Measurements from ENCODE around the gene LY9.

DNA sequence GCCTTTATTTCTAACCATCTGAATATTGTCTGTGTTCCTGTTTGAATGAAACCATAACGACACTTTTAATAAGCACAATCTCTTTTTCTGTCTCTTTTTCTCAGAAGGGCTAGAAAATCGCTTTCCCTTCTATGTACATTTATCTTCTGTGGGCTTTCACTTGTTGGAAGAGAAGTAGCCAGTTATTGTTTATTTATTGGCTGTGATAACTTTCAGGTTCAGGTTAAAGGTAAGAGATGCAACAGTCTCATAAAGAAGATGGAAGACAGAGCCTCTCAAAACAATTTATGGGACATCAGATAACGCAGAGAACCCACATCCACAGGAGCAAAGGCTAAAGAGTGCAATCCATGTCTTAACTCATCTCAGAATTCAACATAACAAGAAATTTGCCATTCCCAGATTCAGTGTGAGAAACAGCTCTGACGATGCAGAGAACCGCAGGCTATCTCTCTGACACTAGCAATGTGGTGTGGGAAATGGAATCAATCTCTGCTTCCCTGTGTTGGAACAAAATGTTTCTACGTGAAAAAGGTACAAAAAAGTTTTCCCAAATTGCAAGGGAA is 70.8 kb downstream of the LY9 start:
- TF ChIP-seq, protein P1, sequence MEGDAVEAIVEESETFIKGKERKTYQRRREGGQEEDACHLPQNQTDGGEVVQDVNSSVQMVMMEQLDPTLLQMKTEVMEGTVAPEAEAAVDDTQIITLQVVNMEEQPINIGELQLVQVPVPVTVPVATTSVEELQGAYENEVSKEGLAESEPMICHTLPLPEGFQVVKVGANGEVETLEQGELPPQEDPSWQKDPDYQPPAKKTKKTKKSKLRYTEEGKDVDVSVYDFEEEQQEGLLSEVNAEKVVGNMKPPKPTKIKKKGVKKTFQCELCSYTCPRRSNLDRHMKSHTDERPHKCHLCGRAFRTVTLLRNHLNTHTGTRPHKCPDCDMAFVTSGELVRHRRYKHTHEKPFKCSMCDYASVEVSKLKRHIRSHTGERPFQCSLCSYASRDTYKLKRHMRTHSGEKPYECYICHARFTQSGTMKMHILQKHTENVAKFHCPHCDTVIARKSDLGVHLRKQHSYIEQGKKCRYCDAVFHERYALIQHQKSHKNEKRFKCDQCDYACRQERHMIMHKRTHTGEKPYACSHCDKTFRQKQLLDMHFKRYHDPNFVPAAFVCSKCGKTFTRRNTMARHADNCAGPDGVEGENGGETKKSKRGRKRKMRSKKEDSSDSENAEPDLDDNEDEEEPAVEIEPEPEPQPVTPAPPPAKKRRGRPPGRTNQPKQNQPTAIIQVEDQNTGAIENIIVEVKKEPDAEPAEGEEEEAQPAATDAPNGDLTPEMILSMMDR (IDR thresholded peaks at IDR 0.05) = no peak
- no peak for TF ChIP-seq POLR2A (IDR thresholded peaks at IDR 0.05)

Data from testis (tissue), 2 donors.